HepG2 (cell line): ENCODE data around the gene GPSM1. TPM values are rescaled to one million over a fixed set of nuclear protein-coding genes. Genes with fewer than 3 reads are reported as not detected.

Experiments used
- ATM ChIP-seq: fragments of 450-650 bp; IDR thresholded peaks from 2 replicates; pipeline ENCODE4 v1.7.1; 2017; ENCODE audit warnings: mild to moderate bottlenecking, borderline replicate concordance
- CBX5 ChIP-seq: sonication (generic); formaldehyde crosslinking; IDR thresholded peaks from 2 replicates; pipeline ENCODE4 v1.4.0; 2020; ENCODE audit warnings: missing genetic modification reagents, borderline replicate concordance
- CEBPG ChIP-seq: IDR thresholded peaks from 2 replicates; pipeline ENCODE4 v1.6.1; 2016
- DR1 ChIP-seq: sonication (generic); formaldehyde crosslinking; IDR thresholded peaks from 2 replicates; pipeline ENCODE4 v1.8.0; 2021; ENCODE audit warnings: mild to moderate bottlenecking, missing genetic modification reagents, inconsistent platforms
- FOXJ3 ChIP-seq: sonication (generic); formaldehyde crosslinking; IDR thresholded peaks from 2 replicates; pipeline ENCODE4 v1.4.0; 2020; ENCODE audit warnings: missing genetic modification reagents, mild to moderate bottlenecking, borderline replicate concordance
- HMGXB3 ChIP-seq: sonication (generic); formaldehyde crosslinking; IDR thresholded peaks from 2 replicates; pipeline ENCODE4 v1.4.0; 2020; ENCODE audit warnings: missing genetic modification reagents, borderline replicate concordance
- HNRNPH1 ChIP-seq: fragments of 200-400 bp; formaldehyde crosslinking; optimal IDR thresholded peaks from 2 replicates; pipeline ENCODE3; 2017; ENCODE audit warnings: mild to moderate bottlenecking, low read depth, low read length
- HNRNPLL ChIP-seq: fragments of 200-400 bp; formaldehyde crosslinking; IDR thresholded peaks from 2 replicates; pipeline ENCODE4 v1.6.1; 2017; ENCODE audit warnings: mild to moderate bottlenecking, low read depth, low read length; ENCODE audit not compliant: poor library complexity, severe bottlenecking
- ISX ChIP-seq: sonication (generic); formaldehyde crosslinking; conservative IDR thresholded peaks from 2 replicates; pipeline ENCODE4 v1.5.0; 2020; ENCODE audit warnings: missing genetic modification reagents
- MED8 ChIP-seq: sonication (generic); formaldehyde crosslinking; IDR thresholded peaks from 2 replicates; pipeline ENCODE4 v1.8.1; 2023; ENCODE audit warnings: mild to moderate bottlenecking, missing genetic modification reagents; ENCODE audit not compliant: insufficient replicate concordance
- NFE2L2 ChIP-seq: fragments of 150-350 bp; IDR thresholded peaks from 2 replicates; pipeline ENCODE4 v1.6.1; 2014; ENCODE audit warnings: low read length
- NR3C1 ChIP-seq: sonication (generic); formaldehyde crosslinking; IDR thresholded peaks from 2 replicates; pipeline ENCODE4 v1.4.0; 2020; ENCODE audit warnings: missing genetic modification reagents
- TCF7L2 ChIP-seq: IDR thresholded peaks from 2 replicates; pipeline ENCODE4 v1.6.1; 2011; ENCODE audit warnings: mild to moderate bottlenecking, low read depth, low read length, moderate library complexity
- XRCC5 ChIP-seq: fragments of 200-400 bp; formaldehyde crosslinking; optimal IDR thresholded peaks from 2 replicates; pipeline ENCODE3; 2017; ENCODE audit warnings: mild to moderate bottlenecking, low read length
- ZBTB42 ChIP-seq: sonication (generic); formaldehyde crosslinking; IDR thresholded peaks from 2 replicates; pipeline ENCODE4 v1.5.0; 2020; ENCODE audit warnings: mild to moderate bottlenecking, missing genetic modification reagents
- ZNF446 ChIP-seq: sonication (generic); formaldehyde crosslinking; IDR thresholded peaks from 2 replicates; pipeline ENCODE4 v1.5.0; 2020; ENCODE audit warnings: mild to moderate bottlenecking, missing genetic modification reagents
- ZNF562 ChIP-seq: sonication (generic); formaldehyde crosslinking; IDR thresholded peaks from 2 replicates; pipeline ENCODE4 v1.8.0; 2022; ENCODE audit warnings: missing genetic modification reagents, borderline replicate concordance
- ZNF614 ChIP-seq: IDR thresholded peaks from 2 replicates; pipeline ENCODE4 v1.6.1; 2018; ENCODE audit warnings: missing biosample characterization, missing genetic modification reagents, inconsistent platforms, borderline replicate concordance
- ZNF672 ChIP-seq: sonication (generic); formaldehyde crosslinking; IDR thresholded peaks from 2 replicates; pipeline ENCODE4 v1.8.1; 2022; ENCODE audit warnings: missing genetic modification reagents
- ZNF749 ChIP-seq: sonication (generic); formaldehyde crosslinking; IDR thresholded peaks from 2 replicates; pipeline ENCODE4 v1.8.0; 2022; ENCODE audit warnings: mild to moderate bottlenecking, missing genetic modification reagents, moderate library complexity, borderline replicate concordance
- ZNF780A ChIP-seq: sonication (generic); formaldehyde crosslinking; IDR thresholded peaks from 2 replicates; pipeline ENCODE4 v1.8.0; 2022; ENCODE audit warnings: mild to moderate bottlenecking, missing genetic modification reagents, moderate library complexity
- polyA plus RNA-seq, 8 experiments: library from polyadenylated mRNA; depleted of rRNA in 3 of 8; stranded (reverse) in 7 of 8; unstranded in 1 of 8; fragments of >200 nt; fragmentation: Illumina TruSeq in 4 of 8; extraction: Trizol in 4 of 8; gene quantifications; 2 replicates each; pipeline versions ENCODE4 v1.2.1 to v1.2.3, GENCODE V29; 2011 to 2016; ENCODE audit warnings: low read depth in 4 of 8, missing spikeins in 1 of 8, mixed read lengths in 1 of 8; ENCODE audit not compliant: insufficient read depth in 1 of 8
- total RNA-seq, 5 experiments: library from RNA; depleted of rRNA; stranded (reverse); fragments of >200 nt; fragmentation: Illumina TruSeq; extraction: Trizol; gene quantifications; 2 replicates each; pipeline ENCODE4 v1.2.3, GENCODE V29; 2016; ENCODE audit warnings: low read depth in 1 of 5
- TF ChIP-seq, protein P1 (sequence below): sonication (generic); formaldehyde crosslinking; IDR thresholded peaks from 2 replicates; pipeline ENCODE4 v1.5.0; 2020; ENCODE audit warnings: mild to moderate bottlenecking, missing genetic modification reagents
- TF ChIP-seq, protein P2 (sequence below): sonication (generic); formaldehyde crosslinking; IDR thresholded peaks from 2 replicates; pipeline ENCODE4 v1.5.1; 2020; ENCODE audit warnings: missing genetic modification reagents, mild to moderate bottlenecking, borderline replicate concordance

GPSM1 gene
- total and polyA plus RNA-seq, 2 of the 13 experiments (the other 11 are each of a cell fraction or from before 2014, with no cell fraction given) = 1.0 to 2.4 TPM

DNA sequence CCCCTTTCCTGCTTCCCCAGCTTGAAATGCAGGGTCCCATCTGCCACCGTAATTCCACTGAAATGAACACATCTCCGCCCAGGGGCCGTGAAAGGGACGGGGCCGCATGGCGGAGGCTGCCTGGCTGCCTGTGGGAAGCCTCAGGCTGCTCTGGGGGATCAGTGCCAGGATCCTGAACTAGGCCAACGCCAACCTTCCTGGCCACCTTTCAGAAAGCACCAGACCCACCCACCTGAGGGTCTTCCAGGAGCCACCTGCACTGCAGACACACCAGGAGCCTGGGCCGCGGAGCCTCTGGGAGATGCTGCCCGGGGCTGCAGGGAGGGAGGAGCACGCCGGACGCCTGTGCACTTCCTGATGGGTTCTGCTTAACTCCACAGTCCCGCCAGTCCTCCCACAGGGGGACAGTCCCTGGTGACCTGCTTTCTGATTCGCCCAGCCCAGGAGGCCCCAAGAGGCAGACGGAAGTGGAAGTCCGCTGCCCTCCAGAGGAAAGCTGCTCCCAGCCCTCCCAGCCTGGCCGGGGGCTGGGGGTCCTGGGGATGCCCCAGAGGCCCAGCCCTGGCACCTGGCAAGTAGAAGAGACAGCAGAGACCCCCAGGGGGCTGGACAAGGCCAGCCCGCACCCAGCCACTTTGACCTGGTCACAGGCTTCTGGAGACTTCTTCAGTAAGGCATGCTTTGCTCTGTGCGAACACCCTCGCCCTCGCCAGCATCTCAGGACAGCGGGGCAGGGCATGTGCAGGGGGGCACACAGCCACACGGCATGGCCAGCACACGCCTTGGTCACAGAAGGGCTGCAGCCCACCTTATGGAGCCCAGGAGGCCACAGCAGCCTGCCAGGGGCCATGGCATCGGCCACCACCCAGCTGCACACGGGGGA lies 46.2 kb downstream of the GPSM1 start, which contains the start of gene CARD9 (continued):
- TF ChIP-seq HMGXB3 (no peak), CBX5 (CRISPR knock-in tag) (no peak), DR1 (CRISPR knock-in tag) (peak; percentile 36; the same call in 1 of the 2 replicates), NFE2L2 (no peak), ISX (no peak), ZNF614 (CRISPR knock-in tag) (no peak), ZNF672 (CRISPR knock-in tag) (no peak), ZNF562 (CRISPR knock-in tag) (no peak), TCF7L2 (no peak), MED8 (CRISPR knock-in tag) (peak; percentile 5), ZNF780A (CRISPR knock-in tag) (no peak; the same call in 1 of the 2 replicates), ZBTB42 (CRISPR knock-in tag) (no peak), ZNF749 (CRISPR knock-in tag) (no peak), CEBPG (no peak), ZNF446 (CRISPR knock-in tag) (no peak), NR3C1 (CRISPR knock-in tag) (no peak), HNRNPH1 (no peak), ATM (no peak), HNRNPLL (peak; percentile 10), FOXJ3 (CRISPR knock-in tag) (no peak), XRCC5 (no peak)
- TF ChIP-seq, protein P1, sequence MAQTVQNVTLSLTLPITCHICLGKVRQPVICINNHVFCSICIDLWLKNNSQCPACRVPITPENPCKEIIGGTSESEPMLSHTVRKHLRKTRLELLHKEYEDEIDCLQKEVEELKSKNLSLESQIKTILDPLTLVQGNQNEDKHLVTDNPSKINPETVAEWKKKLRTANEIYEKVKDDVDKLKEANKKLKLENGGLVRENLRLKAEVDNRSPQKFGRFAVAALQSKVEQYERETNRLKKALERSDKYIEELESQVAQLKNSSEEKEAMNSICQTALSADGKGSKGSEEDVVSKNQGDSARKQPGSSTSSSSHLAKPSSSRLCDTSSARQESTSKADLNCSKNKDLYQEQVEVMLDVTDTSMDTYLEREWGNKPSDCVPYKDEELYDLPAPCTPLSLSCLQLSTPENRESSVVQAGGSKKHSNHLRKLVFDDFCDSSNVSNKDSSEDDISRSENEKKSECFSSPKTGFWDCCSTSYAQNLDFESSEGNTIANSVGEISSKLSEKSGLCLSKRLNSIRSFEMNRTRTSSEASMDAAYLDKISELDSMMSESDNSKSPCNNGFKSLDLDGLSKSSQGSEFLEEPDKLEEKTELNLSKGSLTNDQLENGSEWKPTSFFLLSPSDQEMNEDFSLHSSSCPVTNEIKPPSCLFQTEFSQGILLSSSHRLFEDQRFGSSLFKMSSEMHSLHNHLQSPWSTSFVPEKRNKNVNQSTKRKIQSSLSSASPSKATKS = no peak
- TF ChIP-seq, protein P2, sequence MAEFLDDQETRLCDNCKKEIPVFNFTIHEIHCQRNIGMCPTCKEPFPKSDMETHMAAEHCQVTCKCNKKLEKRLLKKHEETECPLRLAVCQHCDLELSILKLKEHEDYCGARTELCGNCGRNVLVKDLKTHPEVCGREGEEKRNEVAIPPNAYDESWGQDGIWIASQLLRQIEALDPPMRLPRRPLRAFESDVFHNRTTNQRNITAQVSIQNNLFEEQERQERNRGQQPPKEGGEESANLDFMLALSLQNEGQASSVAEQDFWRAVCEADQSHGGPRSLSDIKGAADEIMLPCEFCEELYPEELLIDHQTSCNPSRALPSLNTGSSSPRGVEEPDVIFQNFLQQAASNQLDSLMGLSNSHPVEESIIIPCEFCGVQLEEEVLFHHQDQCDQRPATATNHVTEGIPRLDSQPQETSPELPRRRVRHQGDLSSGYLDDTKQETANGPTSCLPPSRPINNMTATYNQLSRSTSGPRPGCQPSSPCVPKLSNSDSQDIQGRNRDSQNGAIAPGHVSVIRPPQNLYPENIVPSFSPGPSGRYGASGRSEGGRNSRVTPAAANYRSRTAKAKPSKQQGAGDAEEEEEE (CRISPR knock-in tag) = no peak
